NB4 (cell line): ENCODE measurements around the gene PCBP4.

ENCODE experiments used
- POLR2A ChIP-seq: IDR thresholded peaks from 2 replicates; pipeline ENCODE4 v1.6.1; 2011; ENCODE audit warnings: mild to moderate bottlenecking; ENCODE audit not compliant: insufficient read length; ENCODE audit errors: extremely low read depth
- TF ChIP-seq, protein P1 (sequence below): IDR thresholded peaks from one replicate; pipeline ENCODE4 v1.5.1; 2012; ENCODE audit warnings: low read depth, low read length
- TF ChIP-seq, protein P2 (sequence below): IDR thresholded peaks from 2 replicates; pipeline ENCODE4 v1.6.1; 2011; ENCODE audit warnings: low read depth, low read length

DNA sequence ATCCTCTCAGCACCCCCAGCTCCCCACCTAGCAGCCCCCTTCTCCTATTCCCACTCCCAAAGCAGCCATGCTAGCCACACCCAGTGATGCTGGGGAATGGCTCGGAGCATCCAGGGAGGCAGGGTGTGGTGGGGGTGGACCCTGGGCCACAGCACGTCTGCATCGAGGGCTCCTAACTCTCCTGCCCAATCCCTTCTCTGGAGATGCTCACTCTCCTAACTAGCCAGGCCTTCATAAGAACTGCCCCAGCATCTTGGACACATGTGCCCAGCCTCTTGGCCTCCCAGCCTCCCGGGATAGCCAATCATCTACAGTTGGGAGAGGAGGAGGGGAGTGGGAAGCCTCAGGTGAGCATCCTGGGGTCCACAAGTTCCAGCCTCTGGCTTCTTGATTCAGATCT is 2.7 kb downstream of the PCBP4 start:
- TF ChIP-seq, protein P1, sequence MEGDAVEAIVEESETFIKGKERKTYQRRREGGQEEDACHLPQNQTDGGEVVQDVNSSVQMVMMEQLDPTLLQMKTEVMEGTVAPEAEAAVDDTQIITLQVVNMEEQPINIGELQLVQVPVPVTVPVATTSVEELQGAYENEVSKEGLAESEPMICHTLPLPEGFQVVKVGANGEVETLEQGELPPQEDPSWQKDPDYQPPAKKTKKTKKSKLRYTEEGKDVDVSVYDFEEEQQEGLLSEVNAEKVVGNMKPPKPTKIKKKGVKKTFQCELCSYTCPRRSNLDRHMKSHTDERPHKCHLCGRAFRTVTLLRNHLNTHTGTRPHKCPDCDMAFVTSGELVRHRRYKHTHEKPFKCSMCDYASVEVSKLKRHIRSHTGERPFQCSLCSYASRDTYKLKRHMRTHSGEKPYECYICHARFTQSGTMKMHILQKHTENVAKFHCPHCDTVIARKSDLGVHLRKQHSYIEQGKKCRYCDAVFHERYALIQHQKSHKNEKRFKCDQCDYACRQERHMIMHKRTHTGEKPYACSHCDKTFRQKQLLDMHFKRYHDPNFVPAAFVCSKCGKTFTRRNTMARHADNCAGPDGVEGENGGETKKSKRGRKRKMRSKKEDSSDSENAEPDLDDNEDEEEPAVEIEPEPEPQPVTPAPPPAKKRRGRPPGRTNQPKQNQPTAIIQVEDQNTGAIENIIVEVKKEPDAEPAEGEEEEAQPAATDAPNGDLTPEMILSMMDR, result no peak
- TF ChIP-seq POLR2A, result no peak
- TF ChIP-seq, protein P2, sequence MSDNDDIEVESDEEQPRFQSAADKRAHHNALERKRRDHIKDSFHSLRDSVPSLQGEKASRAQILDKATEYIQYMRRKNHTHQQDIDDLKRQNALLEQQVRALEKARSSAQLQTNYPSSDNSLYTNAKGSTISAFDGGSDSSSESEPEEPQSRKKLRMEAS, result no peak
